GM23338 (cell line): ENCODE data around the gene SBF2. TPM values are rescaled to one million over a fixed set of nuclear protein-coding genes. Genes with fewer than 3 reads are reported as not detected.

Experiments used
- ATAC-seq: fragments of 200-7000 bp; cut with Tn5 transposase; 3 replicates; pipeline ENCODE4 v1.9.1; 2020
- DNase-seq: peaks from one replicate; pipeline ENCODE4 v3.0.0-alpha.2; 2015; ENCODE audit warnings: low spot score
- H2AFZ ChIP-seq: fragments of 200-600 bp; sonication (generic); 2 replicates; pipeline ENCODE4 v1.8.0; 2016; ENCODE audit warnings: antibody characterized with exemption, mild to moderate bottlenecking, moderate library complexity
- H3F3A ChIP-seq: fragments of 200-600 bp; sonication (generic); replicated peaks from 2 replicates; pipeline ENCODE4 v1.8.0; 2017; ENCODE audit warnings: antibody characterized with exemption, mixed run types, low read depth
- H3K27ac ChIP-seq: fragments of 200-600 bp; sonication (generic); 2 replicates; pipeline ENCODE4 v1.6.1; 2016; ENCODE audit warnings: low read depth
- H3K27me3 ChIP-seq: fragments of 200-600 bp; sonication (generic); 2 replicates; pipeline ENCODE4 v1.8.0; 2016; ENCODE audit warnings: mild to moderate bottlenecking, mixed run types, moderate library complexity; ENCODE audit not compliant: insufficient read depth
- H3K36me3 ChIP-seq: fragments of 200-600 bp; sonication (generic); 2 replicates; pipeline ENCODE4 v1.8.0; 2016; ENCODE audit warnings: mild to moderate bottlenecking; ENCODE audit not compliant: insufficient read depth
- H3K4me1 ChIP-seq: fragments of 200-600 bp; sonication (generic); 2 replicates; pipeline ENCODE4 v1.8.0; 2016; ENCODE audit warnings: mild to moderate bottlenecking, moderate library complexity; ENCODE audit not compliant: insufficient read depth
- H3K4me2 ChIP-seq: fragments of 200-600 bp; sonication (generic); 2 replicates; pipeline ENCODE4 v1.7.1; 2017; ENCODE audit warnings: mixed run types
- H3K4me3 ChIP-seq: fragments of 200-600 bp; sonication (generic); 2 replicates; pipeline ENCODE4 v1.6.1; 2016; ENCODE audit warnings: mixed run types
- H3K79me2 ChIP-seq: fragments of 200-600 bp; sonication (generic); replicated peaks from 2 replicates; pipeline ENCODE4 v1.8.0; 2017; ENCODE audit warnings: mild to moderate bottlenecking; ENCODE audit not compliant: insufficient read depth
- H3K9me2 ChIP-seq: fragments of 200-600 bp; sonication (generic); 2 replicates; pipeline ENCODE4 v1.8.0; 2017; ENCODE audit not compliant: insufficient read depth
- H4K20me1 ChIP-seq: fragments of 200-600 bp; sonication (generic); replicated peaks from 2 replicates; pipeline ENCODE4 v1.8.0; 2017; ENCODE audit warnings: mild to moderate bottlenecking; ENCODE audit not compliant: insufficient read depth
- H3K27ac Mint-ChIP-seq: 2 replicates; pipeline ENCODE4 v1.8.0; 2020; ENCODE audit warnings: inconsistent platforms, mild to moderate bottlenecking, moderate library complexity, mixed read lengths
- H3K27me3 Mint-ChIP-seq: 3 replicates; pipeline ENCODE4 v1.8.0; 2022; ENCODE audit warnings: low read depth, mild to moderate bottlenecking, moderate library complexity, mixed read lengths, inconsistent platforms; ENCODE audit not compliant: insufficient read depth, poor library complexity
- H3K36me3 Mint-ChIP-seq: 3 replicates; pipeline ENCODE4 v1.8.0; 2021; ENCODE audit warnings: low read depth, mild to moderate bottlenecking, inconsistent platforms, moderate library complexity, mixed read lengths
- H3K4me1 Mint-ChIP-seq: 3 replicates; pipeline ENCODE4 v1.8.0; 2020; ENCODE audit warnings: mild to moderate bottlenecking, inconsistent platforms, mixed read lengths
- H3K4me3 Mint-ChIP-seq: 3 replicates; pipeline ENCODE4 v1.8.0; 2021; ENCODE audit warnings: moderate library complexity, mild to moderate bottlenecking, inconsistent platforms, mixed read lengths
- H3K9me3 Mint-ChIP-seq: 3 replicates; pipeline ENCODE4 v1.8.0; 2020; ENCODE audit warnings: moderate library complexity, mild to moderate bottlenecking, inconsistent platforms, mixed read lengths
- CREB1 ChIP-seq: fragments of 250-450 bp; sonication (Bioruptor Pico); IDR thresholded peaks from 2 replicates; pipeline ENCODE4 v1.5.0; 2020; ENCODE audit warnings: low read depth, mild to moderate bottlenecking, moderate library complexity
- CTCF ChIP-seq, 2 experiments: fragments of 200-600 bp in 1 of 2; sonication (generic) in 1 of 2; conservative IDR thresholded peaks; 2 replicates each; pipeline versions ENCODE4 v1.5.1 to v1.6.1; 2016 to 2017; ENCODE audit warnings: antibody characterized with exemption in 2 of 2, low read depth in 2 of 2, mild to moderate bottlenecking in 2 of 2, moderate library complexity in 1 of 2
- ETS1 ChIP-seq: IDR thresholded peaks from 2 replicates; pipeline ENCODE4 v1.6.1; 2016; ENCODE audit warnings: antibody characterized with exemption
- EZH2 ChIP-seq: fragments of 200-600 bp; sonication (generic); IDR thresholded peaks from one replicate; pipeline ENCODE4 v1.8.0; 2017; ENCODE audit warnings: antibody characterized with exemption, mild to moderate bottlenecking, low read depth; ENCODE audit not compliant: unreplicated experiment
- JUNB ChIP-seq: IDR thresholded peaks from one replicate; pipeline ENCODE4 v1.6.1; 2016; ENCODE audit warnings: antibody characterized with exemption; ENCODE audit not compliant: unreplicated experiment
- polyA plus RNA-seq: library from polyadenylated mRNA; unstranded; fragments of >200 nt; fragmentation: Nextera tagmentation; extraction: Ambion mirVana; gene quantifications from 2 replicates; pipeline ENCODE4 v1.2.1, GENCODE V29; 2016
- total RNA-seq: library from RNA; depleted of rRNA; stranded (reverse); fragments of >200 nt; shearing (Covaris generic); gene quantifications from 2 replicates; pipeline ENCODE4 v1.2.3, GENCODE V29; 2014
- TF ChIP-seq, protein P1 (sequence below): IDR thresholded peaks from one replicate; pipeline ENCODE4 v1.6.1; 2018; ENCODE audit warnings: antibody characterized with exemption; ENCODE audit not compliant: unreplicated experiment
- TF ChIP-seq, protein P2 (sequence below): fragments of 250-450 bp; sonication (Bioruptor Pico); IDR thresholded peaks from 2 replicates; pipeline ENCODE4 v1.5.0; 2020; ENCODE audit warnings: mild to moderate bottlenecking, moderate library complexity

SBF2 gene
- total and polyA plus RNA-seq, 2 experiments from 2014 or later: 25.6 to 53.5 TPM

DNA sequence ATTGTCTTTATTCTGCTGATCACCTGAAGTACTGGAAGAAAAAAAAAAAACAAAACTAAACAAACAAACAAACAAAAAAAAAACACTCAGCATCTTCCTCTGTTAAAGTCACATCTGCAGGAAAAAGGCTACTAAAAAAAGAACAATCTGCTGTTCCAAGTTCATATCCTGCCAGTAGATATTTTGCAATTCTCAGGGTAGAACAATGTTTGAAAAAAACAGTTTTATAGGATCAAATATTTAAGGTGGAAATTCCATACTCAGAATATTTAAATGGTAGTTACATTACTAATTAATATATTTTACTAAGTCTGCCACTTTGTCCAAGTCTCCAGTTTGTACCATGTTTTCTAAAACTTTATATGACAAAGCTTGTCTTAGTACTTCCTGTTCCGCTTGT, 175.2 kb downstream of the SBF2 start:
- Histone ChIP-seq H3K36me3 (no peaks in the 10 kb centered on the region), H2AFZ (no peak overlapping the region), H4K20me1 (no peaks in the 10 kb centered on the region; the same call in 1 of the 2 replicates), H3K4me2 (no peak overlapping the region), H3K79me2 (no peaks in the 10 kb centered on the region), H3K9me2 (no peaks in the 10 kb centered on the region), H3K4me1 (no peaks in the 10 kb centered on the region), H3K4me3 (no peak overlapping the region), H3K27me3 (no peaks in the 10 kb centered on the region), H3K27ac (no peak overlapping the region), H3F3A (no peaks in the 10 kb centered on the region)
- Mint-ChIP-seq H3K4me1 (peaks cover 14% of the 10 kb centered on the region), H3K4me3 (no peak overlapping the region), H3K36me3 (peaks cover 15% of the 10 kb centered on the region), H3K9me3 (peaks cover 5% of the 10 kb centered on the region; the same call in 2 of the 3 replicates), H3K27me3 (no peaks in the 10 kb centered on the region), H3K27ac (no peak overlapping the region)
- ATAC-seq (no peak), DNase-seq (no peak)
- TF ChIP-seq CREB1 (CRISPR knock-in tag): no peak
- no peak for TF ChIP-seq EZH2
- no peak for TF ChIP-seq CTCF (conservative IDR thresholded peaks at IDR 0.05; ENCODE audit: low read depth in 2 of 2)
- TF ChIP-seq ETS1: no peak
- TF ChIP-seq JUNB: no peak
- TF ChIP-seq, protein P1, sequence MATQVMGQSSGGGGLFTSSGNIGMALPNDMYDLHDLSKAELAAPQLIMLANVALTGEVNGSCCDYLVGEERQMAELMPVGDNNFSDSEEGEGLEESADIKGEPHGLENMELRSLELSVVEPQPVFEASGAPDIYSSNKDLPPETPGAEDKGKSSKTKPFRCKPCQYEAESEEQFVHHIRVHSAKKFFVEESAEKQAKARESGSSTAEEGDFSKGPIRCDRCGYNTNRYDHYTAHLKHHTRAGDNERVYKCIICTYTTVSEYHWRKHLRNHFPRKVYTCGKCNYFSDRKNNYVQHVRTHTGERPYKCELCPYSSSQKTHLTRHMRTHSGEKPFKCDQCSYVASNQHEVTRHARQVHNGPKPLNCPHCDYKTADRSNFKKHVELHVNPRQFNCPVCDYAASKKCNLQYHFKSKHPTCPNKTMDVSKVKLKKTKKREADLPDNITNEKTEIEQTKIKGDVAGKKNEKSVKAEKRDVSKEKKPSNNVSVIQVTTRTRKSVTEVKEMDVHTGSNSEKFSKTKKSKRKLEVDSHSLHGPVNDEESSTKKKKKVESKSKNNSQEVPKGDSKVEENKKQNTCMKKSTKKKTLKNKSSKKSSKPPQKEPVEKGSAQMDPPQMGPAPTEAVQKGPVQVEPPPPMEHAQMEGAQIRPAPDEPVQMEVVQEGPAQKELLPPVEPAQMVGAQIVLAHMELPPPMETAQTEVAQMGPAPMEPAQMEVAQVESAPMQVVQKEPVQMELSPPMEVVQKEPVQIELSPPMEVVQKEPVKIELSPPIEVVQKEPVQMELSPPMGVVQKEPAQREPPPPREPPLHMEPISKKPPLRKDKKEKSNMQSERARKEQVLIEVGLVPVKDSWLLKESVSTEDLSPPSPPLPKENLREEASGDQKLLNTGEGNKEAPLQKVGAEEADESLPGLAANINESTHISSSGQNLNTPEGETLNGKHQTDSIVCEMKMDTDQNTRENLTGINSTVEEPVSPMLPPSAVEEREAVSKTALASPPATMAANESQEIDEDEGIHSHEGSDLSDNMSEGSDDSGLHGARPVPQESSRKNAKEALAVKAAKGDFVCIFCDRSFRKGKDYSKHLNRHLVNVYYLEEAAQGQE: no peak
- TF ChIP-seq, protein P2, sequence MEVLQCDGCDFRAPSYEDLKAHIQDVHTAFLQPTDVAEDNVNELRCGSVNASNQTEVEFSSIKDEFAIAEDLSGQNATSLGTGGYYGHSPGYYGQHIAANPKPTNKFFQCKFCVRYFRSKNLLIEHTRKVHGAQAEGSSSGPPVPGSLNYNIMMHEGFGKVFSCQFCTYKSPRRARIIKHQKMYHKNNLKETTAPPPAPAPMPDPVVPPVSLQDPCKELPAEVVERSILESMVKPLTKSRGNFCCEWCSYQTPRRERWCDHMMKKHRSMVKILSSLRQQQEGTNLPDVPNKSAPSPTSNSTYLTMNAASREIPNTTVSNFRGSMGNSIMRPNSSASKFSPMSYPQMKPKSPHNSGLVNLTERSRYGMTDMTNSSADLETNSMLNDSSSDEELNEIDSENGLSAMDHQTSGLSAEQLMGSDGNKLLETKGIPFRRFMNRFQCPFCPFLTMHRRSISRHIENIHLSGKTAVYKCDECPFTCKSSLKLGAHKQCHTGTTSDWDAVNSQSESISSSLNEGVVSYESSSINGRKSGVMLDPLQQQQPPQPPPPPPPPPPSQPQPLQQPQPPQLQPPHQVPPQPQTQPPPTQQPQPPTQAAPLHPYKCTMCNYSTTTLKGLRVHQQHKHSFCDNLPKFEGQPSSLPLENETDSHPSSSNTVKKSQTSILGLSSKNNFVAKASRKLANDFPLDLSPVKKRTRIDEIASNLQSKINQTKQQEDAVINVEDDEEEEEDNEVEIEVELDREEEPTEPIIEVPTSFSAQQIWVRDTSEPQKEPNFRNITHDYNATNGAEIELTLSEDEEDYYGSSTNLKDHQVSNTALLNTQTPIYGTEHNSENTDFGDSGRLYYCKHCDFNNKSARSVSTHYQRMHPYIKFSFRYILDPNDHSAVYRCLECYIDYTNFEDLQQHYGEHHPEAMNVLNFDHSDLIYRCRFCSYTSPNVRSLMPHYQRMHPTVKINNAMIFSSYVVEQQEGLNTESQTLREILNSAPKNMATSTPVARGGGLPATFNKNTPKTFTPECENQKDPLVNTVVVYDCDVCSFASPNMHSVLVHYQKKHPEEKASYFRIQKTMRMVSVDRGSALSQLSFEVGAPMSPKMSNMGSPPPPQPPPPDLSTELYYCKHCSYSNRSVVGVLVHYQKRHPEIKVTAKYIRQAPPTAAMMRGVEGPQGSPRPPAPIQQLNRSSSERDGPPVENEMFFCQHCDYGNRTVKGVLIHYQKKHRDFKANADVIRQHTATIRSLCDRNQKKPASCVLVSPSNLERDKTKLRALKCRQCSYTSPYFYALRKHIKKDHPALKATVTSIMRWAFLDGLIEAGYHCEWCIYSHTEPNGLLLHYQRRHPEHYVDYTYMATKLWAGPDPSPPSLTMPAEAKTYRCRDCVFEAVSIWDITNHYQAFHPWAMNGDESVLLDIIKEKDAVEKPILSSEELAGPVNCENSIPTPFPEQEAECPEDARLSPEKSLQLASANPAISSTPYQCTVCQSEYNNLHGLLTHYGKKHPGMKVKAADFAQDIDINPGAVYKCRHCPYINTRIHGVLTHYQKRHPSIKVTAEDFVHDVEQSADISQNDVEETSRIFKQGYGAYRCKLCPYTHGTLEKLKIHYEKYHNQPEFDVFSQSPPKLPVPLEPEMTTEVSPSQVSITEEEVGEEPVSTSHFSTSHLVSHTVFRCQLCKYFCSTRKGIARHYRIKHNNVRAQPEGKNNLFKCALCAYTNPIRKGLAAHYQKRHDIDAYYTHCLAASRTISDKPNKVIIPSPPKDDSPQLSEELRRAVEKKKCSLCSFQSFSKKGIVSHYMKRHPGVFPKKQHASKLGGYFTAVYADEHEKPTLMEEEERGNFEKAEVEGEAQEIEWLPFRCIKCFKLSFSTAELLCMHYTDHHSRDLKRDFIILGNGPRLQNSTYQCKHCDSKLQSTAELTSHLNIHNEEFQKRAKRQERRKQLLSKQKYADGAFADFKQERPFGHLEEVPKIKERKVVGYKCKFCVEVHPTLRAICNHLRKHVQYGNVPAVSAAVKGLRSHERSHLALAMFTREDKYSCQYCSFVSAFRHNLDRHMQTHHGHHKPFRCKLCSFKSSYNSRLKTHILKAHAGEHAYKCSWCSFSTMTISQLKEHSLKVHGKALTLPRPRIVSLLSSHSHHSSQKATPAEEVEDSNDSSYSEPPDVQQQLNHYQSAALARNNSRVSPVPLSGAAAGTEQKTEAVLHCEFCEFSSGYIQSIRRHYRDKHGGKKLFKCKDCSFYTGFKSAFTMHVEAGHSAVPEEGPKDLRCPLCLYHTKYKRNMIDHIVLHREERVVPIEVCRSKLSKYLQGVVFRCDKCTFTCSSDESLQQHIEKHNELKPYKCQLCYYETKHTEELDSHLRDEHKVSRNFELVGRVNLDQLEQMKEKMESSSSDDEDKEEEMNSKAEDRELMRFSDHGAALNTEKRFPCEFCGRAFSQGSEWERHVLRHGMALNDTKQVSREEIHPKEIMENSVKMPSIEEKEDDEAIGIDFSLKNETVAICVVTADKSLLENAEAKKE (CRISPR knock-in tag): no peak
